Measurements from ENCODE around the gene MYL9. TPM values are rescaled to one million over a fixed set of nuclear protein-coding genes. Genes with fewer than 3 reads are reported as not detected.
A peak's percentile ranks its signal among the peaks of the same experiment; 100 is the strongest.

The MYL9 gene
- total RNA-seq, 1 donor = 135 TPM

- Histone ChIP-seq H3K4me2 (ENCODE audit: insufficient read depth, low read length) (no peak overlapping the region), H2AFZ (ENCODE audit: low read length) (no peak overlapping the region), H3K27ac (ENCODE audit: low read depth, low read length) (no peak overlapping the region), H3K4me1 (ENCODE audit: insufficient read depth, low read length) (peaks cover 19% of the 10 kb centered on the region), H3K36me3 (ENCODE audit: insufficient read depth, low read length) (peaks cover 56% of the 10 kb centered on the region), H3K27me3 (ENCODE audit: insufficient read depth, low read length) (no peaks in the 10 kb centered on the region), H3K79me2 (ENCODE audit: insufficient read depth, low read length) (peaks cover 40% of the 10 kb centered on the region), H4K20me1 (ENCODE audit: insufficient read depth, low read length) (peaks cover 68% of the 10 kb centered on the region), H3K4me3 (ENCODE audit: insufficient read depth, low read length) (no peak overlapping the region), H3K9me3 (ENCODE audit: low read depth, low read length) (no peaks in the 10 kb centered on the region)
- peak; percentile 14 for TF ChIP-seq CTCF (IDR thresholded peaks at IDR 0.05; ENCODE audit: extremely low read depth, low read depth, low read length)
- DNase-seq (ENCODE audit: insufficient read length, low spot score, missing footprints) = no peak
These were observed 6.6 kb downstream of the MYL9 start for GRCh38 chr20:36548006-36548315.

GRCh38 chr20:36548704-36549627, 7.6 kb downstream of the MYL9 start:
- Histone ChIP-seq H2AFZ (ENCODE audit: low read length) (no peak overlapping the region), H4K20me1 (ENCODE audit: insufficient read depth, low read length) (peaks cover 59% of the 10 kb centered on the region), H3K4me2 (ENCODE audit: insufficient read depth, low read length) (no peak overlapping the region), H3K4me1 (ENCODE audit: insufficient read depth, low read length) (peaks cover 10% of the 10 kb centered on the region), H3K79me2 (ENCODE audit: insufficient read depth, low read length) (peaks cover 30% of the 10 kb centered on the region), H3K4me3 (ENCODE audit: insufficient read depth, low read length) (no peak overlapping the region), H3K9me3 (ENCODE audit: low read depth, low read length) (no peaks in the 10 kb centered on the region), H3K36me3 (ENCODE audit: insufficient read depth, low read length) (peaks cover 56% of the 10 kb centered on the region), H3K27me3 (ENCODE audit: insufficient read depth, low read length) (no peaks in the 10 kb centered on the region), H3K27ac (ENCODE audit: low read depth, low read length) (no peak overlapping the region)
- no peak for TF ChIP-seq CTCF (IDR thresholded peaks at IDR 0.05; ENCODE audit: extremely low read depth, low read depth, low read length)
- peak; percentile 15 for DNase-seq (ENCODE audit: insufficient read length, low spot score, missing footprints)

- Histone ChIP-seq H3K4me2 (ENCODE audit: insufficient read depth, low read length) (no peak overlapping the region), H4K20me1 (ENCODE audit: insufficient read depth, low read length) (peaks cover 53% of the 10 kb centered on the region), H3K27ac (ENCODE audit: low read depth, low read length) (peak overlapping the region; percentile 12), H2AFZ (ENCODE audit: low read length) (no peak overlapping the region), H3K36me3 (ENCODE audit: insufficient read depth, low read length) (peaks cover 52% of the 10 kb centered on the region), H3K4me3 (ENCODE audit: insufficient read depth, low read length) (no peak overlapping the region), H3K9me3 (ENCODE audit: low read depth, low read length) (no peaks in the 10 kb centered on the region), H3K27me3 (ENCODE audit: insufficient read depth, low read length) (no peaks in the 10 kb centered on the region), H3K79me2 (ENCODE audit: insufficient read depth, low read length) (peaks cover 24% of the 10 kb centered on the region), H3K4me1 (ENCODE audit: insufficient read depth, low read length) (peaks cover 4% of the 10 kb centered on the region)
- no peak for TF ChIP-seq CTCF (IDR thresholded peaks at IDR 0.05; ENCODE audit: extremely low read depth, low read depth, low read length)
- DNase-seq (ENCODE audit: insufficient read length, low spot score, missing footprints) = peak; percentile 37
These were observed 8.3 kb downstream of the MYL9 start for GRCh38 chr20:36549628-36549941.

GRCh38 chr20:36549942-36550789, 8.8 kb downstream of the MYL9 start:
- no peak for TF ChIP-seq CTCF (IDR thresholded peaks at IDR 0.05; ENCODE audit: extremely low read depth, low read depth, low read length)
- peaks cover 47% of the 10 kb centered on the region for H3K36me3 ChIP-seq (ENCODE audit: insufficient read depth, low read length)
- H3K79me2 ChIP-seq (ENCODE audit: insufficient read depth, low read length) = peaks cover 19% of the 10 kb centered on the region
- no peak overlapping the region for H3K4me3 ChIP-seq (ENCODE audit: insufficient read depth, low read length)
- no peak overlapping the region for H3K4me2 ChIP-seq (ENCODE audit: insufficient read depth, low read length)
- no peaks in the 10 kb centered on the region for H3K27me3 ChIP-seq (ENCODE audit: insufficient read depth, low read length)
- H3K27ac ChIP-seq (ENCODE audit: low read depth, low read length) = peak overlapping the region; percentile 12
- peak; percentile 68 for DNase-seq (ENCODE audit: insufficient read length, low spot score, missing footprints)
- H3K9me3 ChIP-seq (ENCODE audit: low read depth, low read length) = no peaks in the 10 kb centered on the region
- H3K4me1 ChIP-seq (ENCODE audit: insufficient read depth, low read length) = no peaks in the 10 kb centered on the region
- no peak overlapping the region for H2AFZ ChIP-seq (ENCODE audit: low read length)
- H4K20me1 ChIP-seq (ENCODE audit: insufficient read depth, low read length) = peaks cover 48% of the 10 kb centered on the region
